SKM-1 (cell line): ENCODE measurements around the gene AFF1.
A peak's percentile ranks its signal among the peaks of the same experiment; 100 is the strongest.

Experiments
- DNase-seq: peaks from one replicate; lab custom pipeline; 2025; ENCODE audit not compliant: unreplicated experiment; lab: John Stamatoyannopoulos, UW

AFF1 gene

GRCh38 chr4:86921608-86922252, 13.1 kb upstream of the AFF1 start:
- DNase-seq, result no peak

- DNase-seq, result no peak
Observed at GRCh38 chr4:86924811-86925210, 10.0 kb upstream of the AFF1 start.

DNA sequence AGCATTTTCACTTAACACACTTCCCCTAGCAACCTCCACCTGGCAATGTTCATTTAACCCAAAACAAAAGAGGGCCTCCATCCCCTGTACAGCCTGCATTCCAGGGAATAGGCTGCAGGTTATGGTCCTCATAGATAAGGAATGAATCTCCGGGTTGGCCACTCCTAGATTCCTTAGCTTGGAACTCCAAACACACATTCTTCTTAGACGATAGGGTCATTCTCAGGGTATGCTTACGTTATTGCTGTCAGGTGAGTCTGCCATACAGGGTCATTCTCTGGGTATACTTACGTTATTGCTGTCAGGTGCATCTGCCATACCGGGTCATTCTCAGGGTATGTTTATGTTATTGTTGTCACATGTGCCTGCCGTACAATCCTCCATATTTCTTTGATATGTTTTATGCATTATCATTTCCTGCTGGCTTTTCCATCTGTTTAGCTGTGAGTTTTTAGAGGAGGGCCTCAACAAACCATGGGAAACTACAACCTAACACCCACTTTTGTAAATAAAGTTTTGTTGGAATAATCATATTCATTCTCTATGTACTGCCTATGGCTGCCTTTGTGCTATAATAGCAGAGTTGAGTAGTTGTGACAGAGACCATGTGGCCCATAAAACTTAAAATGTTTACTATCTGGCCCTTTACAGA, 8.2 kb upstream of the AFF1 start:
- no peak for DNase-seq

GRCh38 chr4:86927843-86928395, 6.9 kb upstream of the AFF1 start:
- peak; percentile 24 for DNase-seq

DNA sequence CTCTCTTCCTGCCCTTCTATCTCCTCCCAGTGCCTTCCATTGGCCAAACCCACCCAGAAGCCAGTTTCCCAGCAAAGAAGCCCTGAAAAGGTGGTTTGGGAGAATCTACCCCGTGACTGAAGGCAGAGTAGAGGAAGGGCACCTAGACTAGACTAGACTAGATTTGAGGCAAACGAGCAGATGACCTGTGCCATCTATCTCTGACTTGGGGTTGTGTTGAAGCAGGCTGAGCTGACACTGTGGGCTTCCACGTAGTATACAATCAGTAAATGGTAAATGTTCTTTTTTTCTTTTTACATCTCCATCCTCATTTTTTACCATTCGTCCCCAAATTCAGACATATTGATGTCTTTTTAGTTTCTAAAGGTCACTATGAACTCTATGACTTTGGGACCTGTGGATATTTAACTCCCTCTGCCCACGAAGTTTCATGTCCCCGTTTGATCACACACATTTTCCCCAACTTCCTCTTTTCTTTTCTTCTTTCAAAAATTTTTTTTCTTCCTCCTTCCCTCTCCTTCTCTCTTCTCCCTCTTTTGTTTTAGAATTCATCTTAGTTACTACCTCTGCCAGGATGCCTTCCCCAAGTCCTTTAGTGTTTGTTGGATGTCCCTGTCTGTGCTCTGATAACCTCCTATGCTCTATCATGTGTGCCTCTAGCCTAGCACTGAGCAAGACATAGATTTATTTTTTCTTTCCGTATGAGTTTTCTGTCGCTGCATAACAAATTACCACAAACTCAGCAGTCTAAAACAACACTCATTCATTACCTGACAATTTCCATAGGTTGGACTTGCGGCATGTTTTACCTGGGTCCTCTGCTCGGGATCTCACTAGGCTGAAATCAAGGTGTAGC, 6.2 kb upstream of the AFF1 start:
- DNase-seq, result no peak

- no peak for DNase-seq
Observed at GRCh38 chr4:86934147-86934770, 552 bp upstream of the AFF1 start.

- DNase-seq, result no peak
Observed at GRCh38 chr4:86935566-86935852, 698 bp downstream of the AFF1 start.

- peak; percentile 54 for DNase-seq
Observed at GRCh38 chr4:86935853-86936733, 1.3 kb downstream of the AFF1 start.

GRCh38 chr4:86938771-86939520, 4.1 kb downstream of the AFF1 start:
- no peak for DNase-seq

GRCh38 chr4:86939729-86940575, 5.1 kb downstream of the AFF1 start:
- no peak for DNase-seq

GRCh38 chr4:86940920-86941460, 6.2 kb downstream of the AFF1 start:
- DNase-seq, result no peak

- DNase-seq, result no peak
Observed at GRCh38 chr4:86942185-86942666, 7.4 kb downstream of the AFF1 start.

DNA sequence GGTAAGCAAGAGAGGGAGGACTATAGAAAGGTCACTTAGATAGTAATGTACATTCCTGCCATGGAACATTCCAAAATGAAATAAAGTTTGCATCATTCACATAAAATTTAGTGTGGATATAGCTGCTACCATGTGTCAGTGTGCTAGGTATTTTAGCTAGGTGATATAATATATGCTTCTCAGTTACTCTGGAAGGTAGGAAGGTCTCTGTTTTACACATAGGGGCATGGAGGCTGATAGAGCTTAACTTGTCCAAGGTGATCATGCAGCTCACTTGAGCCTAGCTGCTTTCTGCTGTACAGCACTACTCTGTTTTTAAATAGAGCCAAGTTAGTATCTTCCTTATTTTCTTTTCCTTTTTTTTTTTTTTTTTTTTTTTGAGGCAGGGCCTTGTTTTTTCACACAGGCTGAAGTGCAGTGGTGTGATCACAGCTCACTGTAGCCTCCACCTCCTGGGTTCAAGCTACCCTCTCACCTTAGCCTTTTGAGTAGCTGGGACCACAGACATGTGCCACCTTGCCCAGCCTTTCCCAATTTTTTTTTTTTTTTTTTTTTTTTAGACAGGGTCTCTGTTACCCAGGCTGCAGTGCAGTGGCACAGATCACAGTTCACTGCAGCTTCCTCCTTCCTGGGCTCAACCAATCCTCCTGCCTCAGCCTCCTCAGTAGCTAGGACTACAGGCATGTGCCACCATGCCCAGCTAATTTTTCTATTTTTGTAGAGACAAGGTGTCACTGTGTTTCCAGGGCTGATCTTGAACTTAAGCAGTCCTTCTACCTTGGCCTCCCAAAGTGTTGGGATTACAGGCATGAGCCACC, 10.4 kb downstream of the AFF1 start:
- DNase-seq, result no peak

DNA sequence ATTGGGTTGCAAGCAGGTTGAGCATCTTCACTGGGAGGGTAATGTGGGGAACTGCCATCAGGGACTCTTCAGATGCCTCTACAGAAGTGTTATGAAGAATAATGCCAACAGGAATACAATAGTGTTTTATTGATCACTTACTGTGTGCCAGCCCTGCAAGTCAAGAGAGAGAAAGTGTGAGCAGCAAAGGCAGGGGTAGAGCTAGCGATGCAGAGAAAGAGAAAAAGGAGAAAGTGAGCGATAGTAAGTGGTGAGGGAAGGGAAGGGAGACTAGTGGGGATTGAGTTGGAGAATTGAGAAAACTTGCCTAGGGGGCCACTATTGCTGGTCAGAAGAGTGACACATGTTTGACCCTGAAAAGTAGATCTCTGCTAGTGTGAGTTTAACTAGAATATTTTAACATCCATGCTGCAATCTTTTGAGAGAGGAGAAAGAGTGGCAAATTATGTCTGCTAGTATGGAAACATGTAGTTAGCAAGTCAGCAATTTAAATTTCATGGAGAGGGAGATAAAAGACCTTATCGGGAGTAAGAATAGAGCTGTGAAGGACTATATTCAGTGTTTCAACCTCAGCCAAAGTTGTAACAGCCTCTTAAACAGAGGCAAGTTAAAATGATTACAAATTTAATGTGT, 12.2 kb downstream of the AFF1 start:
- no peak for DNase-seq

DNA sequence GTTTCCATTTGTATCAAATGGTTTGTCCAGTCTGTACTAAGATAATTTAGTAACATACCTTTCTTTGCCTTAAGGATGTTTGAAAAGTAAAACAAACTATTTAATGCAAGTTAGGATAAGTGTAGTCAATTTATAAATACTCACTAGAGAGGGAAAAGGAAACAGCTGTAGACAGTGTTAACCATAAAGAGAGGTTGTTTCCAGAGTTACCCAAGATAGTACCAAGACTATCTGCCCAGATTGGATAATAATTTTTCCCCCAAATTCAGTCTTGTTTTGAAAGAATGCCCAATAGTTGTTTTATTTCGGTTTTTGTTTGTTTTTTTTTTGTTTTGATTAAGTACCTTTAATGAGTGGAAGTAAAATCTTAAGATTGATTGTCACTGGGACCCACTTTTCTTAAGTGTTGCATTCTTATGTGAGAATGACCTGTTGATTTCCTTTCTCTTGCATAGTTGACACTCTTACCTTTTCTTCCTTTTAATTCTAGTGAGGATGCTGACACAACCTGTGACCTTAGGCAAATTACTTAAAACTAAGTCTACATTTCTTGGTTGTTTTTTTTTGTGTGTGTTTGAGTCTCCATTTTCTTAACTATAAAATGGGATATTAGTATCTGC, 12.8 kb downstream of the AFF1 start:
- DNase-seq, result no peak

- no peak for DNase-seq
Observed at GRCh38 chr4:86948276-86948675, 13.5 kb downstream of the AFF1 start.
